Measurements from ENCODE around the gene P3H2.
A peak's percentile ranks its signal among the peaks of the same experiment; 100 is the strongest.

P3H2 gene

DNA sequence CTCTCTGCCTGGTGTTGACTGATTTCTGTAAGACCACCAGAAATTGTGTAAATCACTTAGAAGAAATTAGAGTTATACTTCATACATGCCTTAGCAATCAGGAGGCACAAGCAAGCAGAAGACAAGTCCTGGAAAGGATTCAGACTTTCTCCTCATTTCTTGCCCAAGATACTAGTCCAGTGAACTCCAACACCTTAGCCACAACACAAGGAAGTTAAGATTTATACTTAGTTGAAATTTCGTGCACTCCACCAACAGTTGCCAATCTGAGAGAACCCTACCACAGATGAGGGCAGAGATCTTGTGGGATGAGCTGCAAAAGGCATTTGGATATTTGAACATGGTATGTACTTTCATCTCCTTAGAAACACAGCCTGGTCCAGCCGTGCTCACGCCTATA, 2.3 kb downstream of the P3H2 start:
- Mint-ChIP-seq H3K27me3 (ENCODE audit: low read depth) (peaks cover 60% of the 10 kb centered on the region), H3K4me1 (ENCODE audit: low read depth) (peaks cover 5% of the 10 kb centered on the region), H3K36me3 (ENCODE audit: low read depth) (no peaks in the 10 kb centered on the region), H3K27ac (no peak overlapping the region), H3K4me3 (no peak overlapping the region), H3K9me3 (no peaks in the 10 kb centered on the region)
- DNase-seq (ENCODE audit: low spot score), result no peak

DNA sequence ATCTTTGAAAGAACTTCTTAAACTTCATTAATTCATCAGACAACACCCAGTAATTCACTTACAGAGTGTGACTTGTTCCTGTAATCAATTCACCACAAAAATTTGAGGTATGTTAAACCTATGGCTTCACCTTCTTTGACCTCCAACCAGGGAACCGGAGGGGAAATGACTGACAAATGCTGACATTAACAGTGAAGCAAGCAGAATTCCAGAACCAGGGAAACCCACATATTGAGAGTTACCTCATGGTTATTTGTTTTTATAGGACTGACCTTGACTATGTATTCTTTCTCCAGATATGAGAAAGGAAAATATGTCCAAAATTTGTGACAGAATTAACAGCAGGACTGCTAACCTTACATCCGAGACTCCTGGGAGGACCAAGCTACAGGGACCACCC, 2.7 kb downstream of the P3H2 start:
- DNase-seq (ENCODE audit: low spot score), result no peak
- peaks cover 58% of the 10 kb centered on the region for H3K27me3 Mint-ChIP-seq (ENCODE audit: low read depth)
- H3K4me1 Mint-ChIP-seq (ENCODE audit: low read depth), result peaks cover 5% of the 10 kb centered on the region
- H3K9me3 Mint-ChIP-seq, result no peaks in the 10 kb centered on the region
- no peak overlapping the region for H3K4me3 Mint-ChIP-seq
- H3K36me3 Mint-ChIP-seq (ENCODE audit: low read depth), result no peaks in the 10 kb centered on the region
- H3K27ac Mint-ChIP-seq, result no peak overlapping the region

DNA sequence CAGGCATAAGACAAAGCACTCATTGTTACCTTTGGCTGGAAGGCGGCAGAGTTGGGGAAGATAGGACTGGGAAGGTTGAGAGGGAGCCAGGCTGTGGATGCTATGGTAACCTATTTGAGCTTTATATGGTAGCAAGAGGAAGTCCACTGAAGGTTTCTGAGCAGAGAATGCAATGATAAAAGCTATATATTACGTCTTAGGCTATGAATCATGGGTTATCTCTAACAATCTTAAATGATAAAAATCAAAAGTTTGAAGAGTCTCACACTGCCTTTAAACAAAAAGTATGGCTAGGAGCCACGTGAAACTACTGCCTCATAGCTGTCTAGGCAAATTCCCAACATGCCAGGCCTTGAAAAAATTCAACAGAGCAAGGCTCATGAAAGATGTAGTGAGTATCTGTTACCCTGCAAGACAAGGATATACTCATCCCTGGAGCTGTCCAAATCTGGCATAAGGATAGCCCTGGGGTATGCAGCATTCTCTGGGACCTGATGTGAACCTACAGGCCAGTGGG, 4.1 kb downstream of the P3H2 start:
- Mint-ChIP-seq H3K27ac (no peak overlapping the region), H3K4me1 (ENCODE audit: low read depth) (peaks cover 5% of the 10 kb centered on the region), H3K27me3 (ENCODE audit: low read depth) (peaks cover 48% of the 10 kb centered on the region), H3K9me3 (no peaks in the 10 kb centered on the region), H3K4me3 (no peak overlapping the region), H3K36me3 (ENCODE audit: low read depth) (no peaks in the 10 kb centered on the region)
- no peak for DNase-seq (ENCODE audit: low spot score)

DNA sequence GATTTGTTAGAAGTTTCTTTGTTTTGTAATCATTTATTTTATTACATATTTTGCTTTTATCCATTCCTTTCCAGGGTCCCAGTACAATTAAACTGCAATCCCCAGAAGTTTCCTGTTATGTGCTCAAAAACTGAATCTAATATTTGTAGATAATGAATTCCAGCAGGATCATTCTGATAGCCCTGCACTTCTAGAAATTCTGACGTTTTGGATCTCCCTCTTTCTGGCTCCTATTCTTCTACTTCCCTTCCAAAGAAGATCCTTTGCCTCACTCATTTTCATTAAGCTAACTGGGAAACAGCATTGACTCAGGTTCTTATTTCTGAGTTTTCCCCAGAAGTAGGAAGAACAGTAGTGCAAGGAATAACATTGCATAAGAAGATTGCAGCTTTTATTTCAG, 9.9 kb downstream of the P3H2 start:
- H3K4me3 Mint-ChIP-seq, result no peak overlapping the region
- peaks cover 21% of the 10 kb centered on the region for H3K27me3 Mint-ChIP-seq (ENCODE audit: low read depth)
- no peaks in the 10 kb centered on the region for H3K4me1 Mint-ChIP-seq (ENCODE audit: low read depth)

DNA sequence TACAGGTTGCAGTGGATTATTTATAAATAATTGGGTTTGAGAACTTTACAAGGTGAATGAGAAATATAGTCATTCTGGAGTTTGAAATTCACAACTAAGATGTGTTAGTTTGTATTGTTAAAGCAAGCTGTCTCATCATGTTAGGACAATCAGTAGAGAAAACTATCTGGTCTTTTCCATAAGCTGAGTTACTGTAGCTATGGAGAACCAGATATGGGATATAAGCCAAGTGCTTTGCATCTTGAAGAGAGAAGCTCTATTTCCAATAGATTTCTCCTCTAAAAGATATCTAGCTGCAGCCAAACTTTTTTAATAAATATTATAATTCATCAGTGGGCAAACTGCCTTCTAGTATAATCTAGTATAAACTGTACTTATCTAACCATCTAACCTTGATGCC, 11.3 kb downstream of the P3H2 start:
- Mint-ChIP-seq H3K27me3 (ENCODE audit: low read depth) (peaks cover 15% of the 10 kb centered on the region), H3K4me1 (ENCODE audit: low read depth) (no peaks in the 10 kb centered on the region), H3K4me3 (no peak overlapping the region), H3K27ac (no peak overlapping the region), H3K9me3 (no peaks in the 10 kb centered on the region), H3K36me3 (ENCODE audit: low read depth) (no peaks in the 10 kb centered on the region)
- no peak for DNase-seq (ENCODE audit: low spot score)

More for the DNA sequence above, 9.9 kb downstream of the P3H2 start:
- H3K27ac Mint-ChIP-seq, result no peak overlapping the region
- no peak for DNase-seq (ENCODE audit: low spot score)
- no peaks in the 10 kb centered on the region for H3K36me3 Mint-ChIP-seq (ENCODE audit: low read depth)
- H3K9me3 Mint-ChIP-seq, result no peaks in the 10 kb centered on the region

DNA sequence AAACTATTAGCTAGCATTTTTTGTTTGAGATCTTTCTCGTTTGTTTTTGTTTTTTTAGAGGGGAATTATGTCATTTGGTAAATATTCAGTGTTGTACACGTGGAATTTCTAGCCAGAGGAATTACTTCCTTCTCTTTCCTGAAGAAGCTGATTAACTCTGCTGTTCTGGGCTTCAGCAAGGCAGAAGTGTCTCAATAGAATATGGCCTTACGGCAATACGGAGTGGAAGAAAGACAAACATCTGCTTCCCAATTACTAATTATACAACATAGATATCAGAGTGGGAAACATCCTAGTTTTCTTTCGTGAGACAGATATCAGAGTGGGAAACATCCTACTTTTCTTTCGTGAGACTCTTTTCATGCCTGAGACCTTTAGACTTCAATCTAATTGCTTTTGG, 11.9 kb downstream of the P3H2 start:
- no peak for DNase-seq (ENCODE audit: low spot score)

DNA sequence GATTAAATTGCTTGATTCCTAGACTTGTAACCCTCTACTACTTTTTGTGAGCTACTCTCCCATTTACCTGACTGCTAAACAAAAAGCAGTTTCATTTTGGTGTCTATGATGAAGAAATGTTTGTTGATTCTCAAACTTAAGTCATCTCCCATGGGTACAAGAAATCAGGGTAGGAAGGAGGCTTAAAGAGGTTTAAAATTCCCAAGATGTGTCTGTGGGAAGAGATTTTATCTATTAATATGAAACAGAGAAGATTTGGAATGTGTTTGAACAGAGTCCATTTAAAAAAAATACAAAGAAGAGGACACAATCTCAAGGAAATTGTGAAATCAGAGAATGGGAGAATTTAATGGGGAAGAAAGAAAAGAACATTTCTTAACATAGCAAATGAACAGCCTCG, 14.8 kb downstream of the P3H2 start:
- no peak overlapping the region for H3K4me3 Mint-ChIP-seq
- no peaks in the 10 kb centered on the region for H3K9me3 Mint-ChIP-seq
- H3K4me1 Mint-ChIP-seq (ENCODE audit: low read depth), result peaks cover 3% of the 10 kb centered on the region
- H3K27ac Mint-ChIP-seq, result no peak overlapping the region
- no peaks in the 10 kb centered on the region for H3K36me3 Mint-ChIP-seq (ENCODE audit: low read depth)
- H3K27me3 Mint-ChIP-seq (ENCODE audit: low read depth), result peaks cover 22% of the 10 kb centered on the region
- DNase-seq (ENCODE audit: low spot score), result no peak

More for the DNA sequence above, 11.9 kb downstream of the P3H2 start:
- no peaks in the 10 kb centered on the region for H3K9me3 Mint-ChIP-seq
- no peak overlapping the region for H3K27ac Mint-ChIP-seq
- peaks cover 13% of the 10 kb centered on the region for H3K27me3 Mint-ChIP-seq (ENCODE audit: low read depth)
- H3K36me3 Mint-ChIP-seq (ENCODE audit: low read depth), result no peaks in the 10 kb centered on the region
- H3K4me3 Mint-ChIP-seq, result no peak overlapping the region
- no peaks in the 10 kb centered on the region for H3K4me1 Mint-ChIP-seq (ENCODE audit: low read depth)

DNA sequence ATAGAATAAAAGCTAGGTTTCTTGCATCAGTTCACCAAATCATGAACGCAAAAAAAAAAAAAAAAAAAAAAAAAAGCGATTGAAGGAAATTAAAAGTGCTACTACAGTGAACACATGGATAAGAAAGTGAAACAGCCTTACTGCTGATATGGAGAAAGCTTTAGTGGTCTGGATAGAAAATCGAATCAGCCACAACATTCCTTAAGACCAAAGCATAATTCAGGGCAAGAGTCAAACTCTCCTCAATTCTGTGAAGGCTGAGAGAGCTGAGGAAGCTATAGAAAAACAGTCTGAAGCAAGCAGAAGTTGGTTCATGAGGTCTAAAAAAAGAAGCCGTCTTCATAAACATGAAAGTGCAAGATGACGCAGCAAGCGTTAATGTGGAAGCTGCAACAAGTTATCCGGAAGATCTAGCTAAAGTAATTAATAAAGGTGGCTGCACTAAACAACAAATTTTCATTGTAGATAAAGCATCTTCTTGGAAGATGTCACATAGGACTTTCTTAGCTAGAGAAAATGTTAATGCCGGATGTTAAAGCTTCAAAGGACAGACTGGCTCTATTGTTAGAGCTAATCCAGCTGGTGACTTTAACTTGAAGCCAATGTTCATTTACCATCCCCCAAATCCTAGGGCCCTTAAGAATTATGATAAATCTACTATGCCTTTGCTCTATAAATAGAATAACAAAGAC, 19.2 kb downstream of the P3H2 start:
- peak overlapping the region; percentile 61 for H3K4me3 Mint-ChIP-seq
- H3K27ac Mint-ChIP-seq, result no peak overlapping the region
- H3K9me3 Mint-ChIP-seq, result no peaks in the 10 kb centered on the region
- H3K36me3 Mint-ChIP-seq (ENCODE audit: low read depth), result no peaks in the 10 kb centered on the region
- peaks cover 18% of the 10 kb centered on the region for H3K27me3 Mint-ChIP-seq (ENCODE audit: low read depth)
- no peak for DNase-seq (ENCODE audit: low spot score)
- peaks cover 3% of the 10 kb centered on the region for H3K4me1 Mint-ChIP-seq (ENCODE audit: low read depth)

DNA sequence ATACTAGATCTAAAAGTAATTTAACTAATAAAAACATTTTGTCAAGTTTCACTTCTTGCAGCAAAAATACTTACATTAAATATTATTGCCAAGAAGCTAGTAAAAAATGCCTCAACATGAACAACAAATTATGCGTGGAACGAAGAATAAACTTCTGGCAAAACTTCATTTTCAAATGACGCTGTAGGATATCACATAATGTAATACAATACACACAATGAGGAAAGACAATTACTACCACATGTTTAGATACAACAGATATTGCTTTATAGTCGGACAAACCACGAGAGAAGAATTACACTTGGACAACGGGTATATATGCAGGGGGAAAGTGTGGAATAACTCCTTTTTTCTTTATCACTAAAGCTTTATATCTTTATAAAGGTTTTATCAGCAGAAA, 21.6 kb downstream of the P3H2 start:
- Mint-ChIP-seq H3K27ac (no peak overlapping the region), H3K36me3 (ENCODE audit: low read depth) (no peaks in the 10 kb centered on the region), H3K9me3 (no peaks in the 10 kb centered on the region), H3K4me1 (ENCODE audit: low read depth) (peaks cover 3% of the 10 kb centered on the region), H3K27me3 (ENCODE audit: low read depth) (peaks cover 13% of the 10 kb centered on the region), H3K4me3 (no peak overlapping the region)
- DNase-seq (ENCODE audit: low spot score), result no peak

DNA sequence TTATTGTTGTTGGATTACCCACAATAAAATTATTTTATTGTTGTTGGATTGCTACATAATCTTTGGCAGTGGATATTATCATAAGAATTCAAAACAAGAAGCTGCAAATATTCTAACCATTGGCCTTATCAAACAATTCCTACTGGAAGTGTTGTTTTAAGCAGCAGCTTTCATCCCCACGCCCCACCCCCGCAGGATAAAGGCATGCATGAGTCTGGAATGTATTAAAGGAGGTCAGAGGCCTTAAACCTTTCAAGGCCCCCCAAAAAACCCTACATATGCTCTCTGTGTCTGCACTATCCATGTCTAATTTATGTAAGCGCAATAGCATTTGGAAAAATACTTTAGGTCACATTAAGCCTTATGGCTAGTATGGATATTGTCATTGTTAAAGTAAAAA, 23.1 kb downstream of the P3H2 start:
- peaks cover 3% of the 10 kb centered on the region for H3K4me1 Mint-ChIP-seq (ENCODE audit: low read depth)
- no peak overlapping the region for H3K27ac Mint-ChIP-seq
- no peak for DNase-seq (ENCODE audit: low spot score)
- H3K4me3 Mint-ChIP-seq, result no peak overlapping the region
- H3K9me3 Mint-ChIP-seq, result no peaks in the 10 kb centered on the region
- no peaks in the 10 kb centered on the region for H3K36me3 Mint-ChIP-seq (ENCODE audit: low read depth)
- H3K27me3 Mint-ChIP-seq (ENCODE audit: low read depth), result peaks cover 19% of the 10 kb centered on the region

DNA sequence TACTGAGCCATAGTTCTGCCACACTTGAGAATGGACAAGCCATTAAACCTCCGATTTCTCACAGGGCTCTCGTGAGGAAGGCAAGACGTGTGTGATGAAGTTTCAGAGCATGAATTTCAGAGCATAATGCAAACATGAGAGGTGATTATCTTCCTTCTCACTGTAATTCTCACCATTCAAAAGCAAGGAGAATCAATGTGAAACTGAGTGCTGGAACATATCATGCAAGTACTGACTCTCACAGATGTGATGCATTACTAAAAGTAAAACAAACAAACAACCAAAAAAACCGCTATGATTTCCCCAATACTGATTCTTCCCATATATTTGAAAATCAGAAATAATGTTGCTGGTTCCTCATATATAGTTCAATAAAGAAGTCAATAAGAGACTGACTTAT, 23.7 kb downstream of the P3H2 start:
- no peaks in the 10 kb centered on the region for H3K9me3 Mint-ChIP-seq

DNA sequence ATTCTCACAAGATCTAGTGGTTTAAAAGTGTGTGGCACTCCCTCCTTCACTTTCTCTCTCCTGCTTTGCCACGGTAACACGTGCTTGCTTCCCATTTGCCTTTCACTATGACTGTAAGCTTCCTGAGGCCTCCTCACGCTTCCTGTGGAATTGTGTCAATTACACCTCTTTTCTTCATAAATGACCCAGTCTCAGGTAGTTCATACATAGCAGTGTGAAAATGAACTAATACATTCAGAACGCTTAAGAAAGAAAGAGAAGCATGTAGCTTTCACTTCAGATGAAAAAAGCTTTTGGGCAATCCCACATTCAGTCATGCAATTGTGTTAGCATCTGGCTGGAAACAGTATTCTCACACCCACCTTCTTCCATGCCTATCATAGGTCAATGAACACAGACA, 24.4 kb downstream of the P3H2 start:
- peaks cover under 1% of the 10 kb centered on the region for H3K4me1 Mint-ChIP-seq (ENCODE audit: low read depth)
- DNase-seq (ENCODE audit: low spot score), result no peak
- peaks cover 10% of the 10 kb centered on the region for H3K27me3 Mint-ChIP-seq (ENCODE audit: low read depth)
- no peaks in the 10 kb centered on the region for H3K36me3 Mint-ChIP-seq (ENCODE audit: low read depth)
- no peak overlapping the region for H3K4me3 Mint-ChIP-seq
- H3K27ac Mint-ChIP-seq, result no peak overlapping the region
- H3K9me3 Mint-ChIP-seq, result no peaks in the 10 kb centered on the region

More for the DNA sequence above, 23.7 kb downstream of the P3H2 start:
- no peak overlapping the region for H3K4me3 Mint-ChIP-seq
- peaks cover 14% of the 10 kb centered on the region for H3K27me3 Mint-ChIP-seq (ENCODE audit: low read depth)
- H3K27ac Mint-ChIP-seq, result no peak overlapping the region
- H3K4me1 Mint-ChIP-seq (ENCODE audit: low read depth), result peaks cover 3% of the 10 kb centered on the region
- DNase-seq (ENCODE audit: low spot score), result no peak
- no peaks in the 10 kb centered on the region for H3K36me3 Mint-ChIP-seq (ENCODE audit: low read depth)

DNA sequence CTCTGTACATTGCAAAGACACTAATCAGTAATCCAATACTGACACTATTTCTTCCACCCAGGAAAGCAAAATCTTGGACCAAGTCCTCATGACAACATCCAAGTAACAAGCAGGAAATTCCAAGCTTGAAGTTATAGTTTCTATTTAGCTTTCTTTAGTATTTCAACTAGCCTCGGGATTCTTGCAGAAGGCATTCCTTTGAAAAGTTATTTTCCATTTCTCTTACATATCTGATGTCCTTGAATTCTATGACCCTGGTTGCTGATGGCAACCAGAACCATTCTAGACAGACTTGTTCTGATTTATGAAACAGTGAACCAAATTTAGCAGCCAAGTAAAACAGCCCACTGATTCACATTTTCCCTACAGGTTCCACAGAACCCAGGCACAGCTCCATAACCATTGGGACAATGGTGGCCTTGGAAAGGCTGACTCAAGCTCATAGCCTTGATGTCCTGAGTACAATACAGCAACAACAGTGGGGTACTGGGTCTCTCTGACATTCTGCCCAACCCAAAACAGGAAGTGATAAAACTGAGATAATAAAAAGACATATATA, 26.5 kb downstream of the P3H2 start:
- no peak for DNase-seq (ENCODE audit: low spot score)
- Mint-ChIP-seq H3K9me3 (no peaks in the 10 kb centered on the region), H3K4me3 (no peak overlapping the region), H3K4me1 (ENCODE audit: low read depth) (no peaks in the 10 kb centered on the region), H3K27ac (no peak overlapping the region), H3K36me3 (ENCODE audit: low read depth) (no peaks in the 10 kb centered on the region), H3K27me3 (ENCODE audit: low read depth) (peaks cover 10% of the 10 kb centered on the region)

DNA sequence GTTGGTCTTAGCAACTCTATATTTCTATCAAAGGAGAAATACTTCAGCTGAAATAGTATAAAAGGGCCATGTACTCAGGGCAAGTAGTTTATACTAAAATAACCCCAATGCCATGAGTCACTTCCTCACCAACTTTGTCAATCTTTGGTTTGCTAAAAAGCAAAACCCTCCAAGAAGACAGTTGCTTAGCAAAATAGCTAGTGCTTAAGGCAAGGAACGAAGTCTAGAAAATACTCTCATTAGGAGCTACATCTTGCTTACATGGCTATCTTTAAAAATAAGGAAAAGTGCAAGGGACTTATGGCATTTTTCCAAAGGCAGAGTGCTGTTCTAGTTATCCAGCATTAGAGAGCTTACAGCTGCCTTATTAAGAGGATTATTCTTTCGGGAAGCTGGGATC, 28.4 kb downstream of the P3H2 start:
- Mint-ChIP-seq H3K36me3 (ENCODE audit: low read depth) (no peaks in the 10 kb centered on the region), H3K27me3 (ENCODE audit: low read depth) (peaks cover 13% of the 10 kb centered on the region), H3K4me3 (no peak overlapping the region), H3K4me1 (ENCODE audit: low read depth) (no peaks in the 10 kb centered on the region), H3K27ac (no peak overlapping the region), H3K9me3 (no peaks in the 10 kb centered on the region)
- DNase-seq (ENCODE audit: low spot score), result no peak

DNA sequence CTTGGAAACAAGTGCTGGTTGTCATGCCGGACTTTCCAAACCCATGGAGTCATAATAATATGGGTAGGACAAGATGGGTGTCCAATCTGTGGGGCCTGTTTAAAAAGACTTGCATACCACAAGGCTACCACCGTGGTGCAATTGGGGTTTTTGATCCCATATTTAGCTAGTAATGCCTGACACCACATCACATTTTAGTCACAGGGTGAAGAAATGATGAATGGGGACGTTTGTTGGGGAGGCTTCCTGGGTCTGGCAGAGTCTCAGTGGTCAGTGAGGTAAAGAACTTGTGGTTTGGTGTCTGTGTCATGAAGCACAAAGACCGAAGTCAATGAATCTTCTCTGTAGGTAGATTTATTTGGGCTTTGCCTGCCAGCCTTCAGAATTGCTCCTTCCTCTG, 31.0 kb downstream of the P3H2 start:
- Mint-ChIP-seq H3K4me3 (no peak overlapping the region), H3K9me3 (no peaks in the 10 kb centered on the region), H3K4me1 (ENCODE audit: low read depth) (no peaks in the 10 kb centered on the region), H3K36me3 (ENCODE audit: low read depth) (no peaks in the 10 kb centered on the region), H3K27me3 (ENCODE audit: low read depth) (peaks cover 14% of the 10 kb centered on the region), H3K27ac (no peak overlapping the region)
- no peak for DNase-seq (ENCODE audit: low spot score)
